Ishikawa (cell line): ENCODE results near the gene GBX2.

ENCODE experiments used
- CEBPB ChIP-seq: IDR thresholded peaks from 2 replicates; pipeline ENCODE4 v1.6.1; 2012
- CREB1 ChIP-seq: IDR thresholded peaks from 2 replicates; pipeline ENCODE4 v1.6.1; 2012; ENCODE audit warnings: low read depth
- EGR1 ChIP-seq: IDR thresholded peaks from 2 replicates; pipeline ENCODE4 v1.6.1; 2012
- EP300 ChIP-seq: IDR thresholded peaks from 2 replicates; pipeline ENCODE4 v1.6.1; 2012; ENCODE audit warnings: borderline replicate concordance
- FOXM1 ChIP-seq: IDR thresholded peaks from 2 replicates; pipeline ENCODE4 v1.6.1; 2012; ENCODE audit warnings: low read depth, borderline replicate concordance
- MAX ChIP-seq: IDR thresholded peaks from 2 replicates; pipeline ENCODE4 v1.6.1; 2012
- NFIC ChIP-seq: IDR thresholded peaks from 2 replicates; pipeline ENCODE4 v1.6.1; 2012
- RAD21 ChIP-seq: IDR thresholded peaks from 2 replicates; pipeline ENCODE4 v1.6.1; 2012; ENCODE audit warnings: low read depth
- TAF1 ChIP-seq: IDR thresholded peaks from 2 replicates; pipeline ENCODE4 v1.6.1; 2012; ENCODE audit warnings: low read depth, mild to moderate bottlenecking
- TCF12 ChIP-seq: IDR thresholded peaks from 2 replicates; pipeline ENCODE4 v1.6.1; 2012; ENCODE audit warnings: low read depth
- TEAD4 ChIP-seq: IDR thresholded peaks from 2 replicates; pipeline ENCODE4 v1.6.1; 2012
- YY1 ChIP-seq: IDR thresholded peaks from 2 replicates; pipeline ENCODE4 v1.6.1; 2012; ENCODE audit warnings: low read depth
- ZBTB7A ChIP-seq: IDR thresholded peaks from 2 replicates; pipeline ENCODE4 v1.6.1; 2012; ENCODE audit warnings: low read depth
- TF ChIP-seq, protein P1 (sequence below): IDR thresholded peaks from 2 replicates; pipeline ENCODE4 v1.6.1; 2012; ENCODE audit warnings: low read depth, mild to moderate bottlenecking
- TF ChIP-seq, protein P2 (sequence below): IDR thresholded peaks from 2 replicates; pipeline ENCODE4 v1.6.1; 2012

GBX2 gene

GRCh38 chr2:236209535-236209934 is 41.3 kb upstream of the GBX2 start:
- TF ChIP-seq, protein P1, sequence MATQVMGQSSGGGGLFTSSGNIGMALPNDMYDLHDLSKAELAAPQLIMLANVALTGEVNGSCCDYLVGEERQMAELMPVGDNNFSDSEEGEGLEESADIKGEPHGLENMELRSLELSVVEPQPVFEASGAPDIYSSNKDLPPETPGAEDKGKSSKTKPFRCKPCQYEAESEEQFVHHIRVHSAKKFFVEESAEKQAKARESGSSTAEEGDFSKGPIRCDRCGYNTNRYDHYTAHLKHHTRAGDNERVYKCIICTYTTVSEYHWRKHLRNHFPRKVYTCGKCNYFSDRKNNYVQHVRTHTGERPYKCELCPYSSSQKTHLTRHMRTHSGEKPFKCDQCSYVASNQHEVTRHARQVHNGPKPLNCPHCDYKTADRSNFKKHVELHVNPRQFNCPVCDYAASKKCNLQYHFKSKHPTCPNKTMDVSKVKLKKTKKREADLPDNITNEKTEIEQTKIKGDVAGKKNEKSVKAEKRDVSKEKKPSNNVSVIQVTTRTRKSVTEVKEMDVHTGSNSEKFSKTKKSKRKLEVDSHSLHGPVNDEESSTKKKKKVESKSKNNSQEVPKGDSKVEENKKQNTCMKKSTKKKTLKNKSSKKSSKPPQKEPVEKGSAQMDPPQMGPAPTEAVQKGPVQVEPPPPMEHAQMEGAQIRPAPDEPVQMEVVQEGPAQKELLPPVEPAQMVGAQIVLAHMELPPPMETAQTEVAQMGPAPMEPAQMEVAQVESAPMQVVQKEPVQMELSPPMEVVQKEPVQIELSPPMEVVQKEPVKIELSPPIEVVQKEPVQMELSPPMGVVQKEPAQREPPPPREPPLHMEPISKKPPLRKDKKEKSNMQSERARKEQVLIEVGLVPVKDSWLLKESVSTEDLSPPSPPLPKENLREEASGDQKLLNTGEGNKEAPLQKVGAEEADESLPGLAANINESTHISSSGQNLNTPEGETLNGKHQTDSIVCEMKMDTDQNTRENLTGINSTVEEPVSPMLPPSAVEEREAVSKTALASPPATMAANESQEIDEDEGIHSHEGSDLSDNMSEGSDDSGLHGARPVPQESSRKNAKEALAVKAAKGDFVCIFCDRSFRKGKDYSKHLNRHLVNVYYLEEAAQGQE, result no peak
- TF ChIP-seq NFIC (no peak), EGR1 (no peak), YY1 (no peak)

- TF ChIP-seq TEAD4, result no peak
- TF ChIP-seq NFIC, result no peak
- no peak for TF ChIP-seq YY1
- TF ChIP-seq TAF1, result no peak
- TF ChIP-seq RAD21, result no peak
- TF ChIP-seq MAX, result no peak
- TF ChIP-seq, protein P2, sequence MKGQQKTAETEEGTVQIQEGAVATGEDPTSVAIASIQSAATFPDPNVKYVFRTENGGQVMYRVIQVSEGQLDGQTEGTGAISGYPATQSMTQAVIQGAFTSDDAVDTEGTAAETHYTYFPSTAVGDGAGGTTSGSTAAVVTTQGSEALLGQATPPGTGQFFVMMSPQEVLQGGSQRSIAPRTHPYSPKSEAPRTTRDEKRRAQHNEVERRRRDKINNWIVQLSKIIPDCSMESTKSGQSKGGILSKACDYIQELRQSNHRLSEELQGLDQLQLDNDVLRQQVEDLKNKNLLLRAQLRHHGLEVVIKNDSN, result no peak
- TF ChIP-seq EGR1, result no peak
- no peak for TF ChIP-seq ZBTB7A
- no peak for TF ChIP-seq CREB1
- no peak for TF ChIP-seq TCF12
- TF ChIP-seq, protein P1, result no peak
- TF ChIP-seq CEBPB, result no peak
- TF ChIP-seq EP300, result no peak
- TF ChIP-seq FOXM1, result no peak
Measured at GRCh38 chr2:236208019-236208926, 40.1 kb upstream of the GBX2 start.

GRCh38 chr2:236207472-236207871 is 39.3 kb upstream of the GBX2 start:
- TF ChIP-seq CREB1 (no peak), ZBTB7A (no peak), EGR1 (no peak), TCF12 (no peak), MAX (no peak), TEAD4 (no peak), RAD21 (no peak), FOXM1 (no peak), YY1 (no peak), TAF1 (no peak), EP300 (no peak), CEBPB (no peak), NFIC (no peak)
- TF ChIP-seq, protein P2, result no peak
- TF ChIP-seq, protein P1, result no peak

- TF ChIP-seq CEBPB (no peak), EP300 (no peak), TAF1 (no peak), EGR1 (no peak), MAX (no peak), FOXM1 (no peak), CREB1 (no peak), TEAD4 (no peak), TCF12 (no peak), ZBTB7A (no peak), YY1 (no peak), NFIC (no peak), RAD21 (no peak)
- TF ChIP-seq, protein P2, result no peak
- TF ChIP-seq, protein P1, result no peak
Measured at GRCh38 chr2:236205867-236206645, 37.9 kb upstream of the GBX2 start.
